Measurements from ENCODE around the gene SBF2.
"Not testable (repeated sequence)": the region's sequence is repeated elsewhere in the genome, so short reads cannot be mapped to it uniquely, and the experiment has no call there.

SBF2 gene

DNA sequence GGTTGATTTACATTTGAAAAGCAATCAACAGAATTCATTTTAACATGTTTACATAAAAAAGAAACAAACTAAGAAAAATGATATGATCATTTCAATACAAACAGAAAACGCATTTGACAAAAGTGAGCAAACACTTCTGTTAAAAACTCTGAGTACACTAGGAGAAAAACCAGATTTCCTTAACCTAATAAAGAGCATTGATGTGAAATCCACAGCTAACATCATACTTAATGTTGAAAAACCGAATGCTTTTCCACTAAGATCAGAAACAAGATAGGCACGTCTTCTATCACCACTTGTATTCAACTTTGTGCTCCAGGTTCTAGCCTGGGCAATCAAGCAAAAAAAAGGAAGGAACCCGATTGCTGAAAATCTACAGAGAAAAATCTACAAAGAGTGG is 227.6 kb downstream of the SBF2 start:
- no peak for DNase-seq (ENCODE audit: low read depth, low spot score)

DNA sequence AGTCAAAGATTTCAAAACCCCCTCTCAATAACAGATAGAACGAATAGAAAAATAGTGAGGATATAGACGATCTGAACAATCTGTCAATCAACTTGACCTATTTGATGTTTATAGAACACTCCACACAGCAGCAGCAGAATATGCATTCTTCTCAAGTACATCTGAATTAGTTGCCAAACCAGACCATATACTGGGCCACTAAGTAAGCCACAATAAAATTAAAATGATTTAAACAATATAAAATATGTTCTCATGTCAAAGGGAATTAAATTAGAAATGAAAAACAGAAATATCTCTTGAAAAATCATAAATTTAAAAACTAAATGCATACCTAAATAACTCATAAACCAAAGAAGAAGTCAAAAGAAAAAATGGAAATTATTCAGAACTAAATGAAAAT is 229.2 kb downstream of the SBF2 start:
- DNase-seq (ENCODE audit: low read depth, low spot score) = no peak

GRCh38 chr11:10058356-10058755 is 235.7 kb downstream of the SBF2 start:
- no peak for DNase-seq (ENCODE audit: low read depth, low spot score)

DNA sequence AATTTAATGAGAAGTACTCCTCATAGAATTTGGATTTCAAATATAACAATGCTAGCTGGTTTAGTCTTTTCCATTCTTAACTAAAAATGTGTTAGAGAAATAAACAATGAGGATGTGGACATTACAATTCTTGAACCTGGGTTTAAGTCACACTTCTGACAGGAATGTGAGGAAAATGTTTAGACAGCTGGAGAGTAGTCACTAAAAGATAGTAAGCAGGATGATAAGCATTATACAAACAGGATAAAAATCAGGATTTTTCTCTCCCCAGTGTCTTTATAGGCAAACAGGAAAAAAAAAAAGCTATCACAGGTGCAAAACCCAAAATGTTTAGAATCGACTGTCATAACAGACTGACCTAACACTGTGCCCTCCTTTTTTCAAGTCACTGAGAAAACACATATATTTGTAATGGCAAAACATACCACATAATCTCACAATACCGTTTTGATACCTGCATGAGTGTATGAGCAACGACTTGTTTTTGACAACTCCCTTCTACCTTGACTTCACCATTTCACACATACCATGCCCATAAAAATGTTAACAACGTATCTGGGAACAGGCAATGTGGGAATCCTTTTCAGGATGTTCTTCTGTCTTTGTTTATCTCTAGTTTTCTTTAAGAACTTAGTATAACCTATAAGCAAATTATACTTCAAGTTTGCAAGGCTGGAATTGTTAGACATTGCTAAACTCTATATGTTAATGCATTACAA is 242.0 kb downstream of the SBF2 start:
- no peak for DNase-seq (ENCODE audit: low read depth, low spot score)

GRCh38 chr11:10050561-10050960 is 243.5 kb downstream of the SBF2 start:
- DNase-seq (ENCODE audit: low read depth, low spot score) = no peak

DNA sequence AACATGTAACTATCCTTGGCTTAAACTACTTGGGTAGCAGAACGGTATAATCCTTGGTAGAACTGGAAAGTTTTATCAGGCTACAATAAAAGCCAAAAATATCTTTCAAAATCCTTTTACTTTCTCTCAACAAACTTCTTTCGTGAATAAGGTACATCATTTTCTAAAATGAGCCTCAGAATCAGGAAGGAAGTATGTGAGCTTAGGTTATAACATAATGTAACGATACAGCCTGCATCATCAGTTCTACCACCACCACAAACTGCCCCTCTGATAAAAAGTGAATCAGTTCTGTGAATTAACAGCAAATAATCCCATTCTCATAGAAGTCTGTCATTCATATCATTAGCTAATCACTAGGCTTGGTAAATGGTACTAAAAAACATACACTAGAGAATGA is 244.3 kb downstream of the SBF2 start:
- DNase-seq (ENCODE audit: low read depth, low spot score) = no peak

DNA sequence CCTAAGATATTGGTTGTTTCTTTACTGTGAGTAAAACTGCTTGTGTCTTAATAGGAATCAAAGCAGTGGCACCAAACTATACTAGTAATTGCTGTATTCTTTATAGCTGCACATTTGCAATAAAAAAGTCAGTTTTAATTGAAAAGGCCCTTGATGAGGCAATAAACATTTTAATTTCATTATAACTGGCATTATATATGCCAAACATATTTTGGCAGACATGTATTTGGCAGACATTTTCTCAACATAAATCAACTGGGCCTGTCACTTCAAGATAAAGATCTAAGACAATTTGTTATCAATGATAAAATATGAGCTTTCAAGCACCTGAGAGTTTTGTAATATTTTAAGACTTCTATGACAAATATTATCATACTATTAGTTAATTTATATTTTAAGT is 245.7 kb downstream of the SBF2 start:
- DNase-seq (ENCODE audit: low read depth, low spot score) = no peak

GRCh38 chr11:10044618-10045017 is 249.4 kb downstream of the SBF2 start:
- DNase-seq (ENCODE audit: low read depth, low spot score) = no peak

GRCh38 chr11:10042699-10043098 is 251.3 kb downstream of the SBF2 start:
- no peak for DNase-seq (ENCODE audit: low read depth, low spot score)

DNA sequence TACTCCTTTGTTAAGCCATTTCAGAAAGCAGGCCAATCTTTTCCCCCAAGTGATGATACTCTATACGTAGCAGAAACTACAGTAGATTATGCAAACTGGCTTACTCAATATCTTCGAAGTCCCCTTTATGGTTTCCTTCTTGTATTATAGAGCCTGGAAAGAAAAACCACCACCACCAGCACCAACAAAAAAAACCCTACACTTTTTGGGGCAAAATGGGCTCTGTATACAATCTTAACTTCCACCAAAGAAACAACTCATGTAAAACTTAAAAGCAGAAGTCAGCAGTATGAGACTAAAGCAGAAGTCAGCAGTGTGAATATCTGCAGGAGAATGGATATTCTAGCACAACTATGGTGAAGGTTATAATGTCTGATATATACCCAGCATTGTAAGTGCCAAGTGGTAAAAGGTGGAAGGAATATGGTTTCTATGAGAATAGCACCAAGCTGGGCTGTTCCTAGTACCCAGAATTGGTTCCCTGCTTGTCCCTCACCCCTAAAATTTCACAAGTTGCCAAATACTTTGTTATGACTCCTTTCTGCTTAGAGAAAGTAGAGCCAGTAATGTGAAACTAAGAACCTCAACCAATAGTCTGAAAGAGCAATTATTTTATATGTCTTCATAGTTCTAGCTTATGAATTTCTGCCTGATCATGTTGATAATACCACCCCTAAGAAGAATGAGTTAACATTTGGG is 252.1 kb downstream of the SBF2 start:
- no peak for DNase-seq (ENCODE audit: low read depth, low spot score)

- DNase-seq (ENCODE audit: low read depth, low spot score) = no peak
Measured at GRCh38 chr11:10041332-10041731, 252.7 kb downstream of the SBF2 start.

DNA sequence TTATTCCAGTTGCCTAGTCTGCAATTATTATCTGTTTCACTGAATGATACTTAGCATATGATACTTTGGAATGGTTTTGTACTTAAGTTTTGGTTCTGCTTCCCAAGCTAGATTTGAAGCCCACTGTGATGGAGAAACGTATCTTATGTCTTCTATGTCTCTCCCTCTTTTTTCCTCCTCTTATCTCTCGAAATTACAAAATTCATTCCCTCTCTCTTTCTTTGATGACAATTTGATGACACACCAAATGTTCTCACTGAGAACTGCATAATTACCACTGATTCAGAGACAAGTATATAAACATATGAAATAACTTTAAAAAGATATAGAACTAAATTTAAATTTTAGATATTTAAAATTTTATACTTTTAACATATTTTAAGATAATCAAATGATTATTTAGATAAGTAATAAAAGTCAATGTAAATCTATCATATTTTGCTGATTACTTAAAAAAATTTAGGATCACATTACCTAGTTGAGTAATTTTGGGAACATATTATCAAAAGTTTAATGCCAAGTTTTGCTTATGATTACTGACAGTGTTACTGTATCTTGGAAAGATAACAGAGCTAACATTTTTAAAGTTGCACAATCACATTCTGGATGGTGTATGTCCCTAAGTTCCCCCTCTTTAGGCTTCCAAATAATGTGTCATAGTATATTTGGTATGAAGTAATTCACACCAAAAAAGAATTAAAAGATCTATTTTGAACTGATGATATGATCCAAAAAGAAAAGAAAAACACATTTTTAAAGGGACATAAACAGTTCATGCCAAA is 255.3 kb downstream of the SBF2 start:
- no peak for DNase-seq (ENCODE audit: low read depth, low spot score)

GRCh38 chr11:10035932-10036331 is 258.1 kb downstream of the SBF2 start:
- not testable (repeated sequence) for DNase-seq (ENCODE audit: low read depth, low spot score)

- DNase-seq (ENCODE audit: low read depth, low spot score) = no peak
Measured at GRCh38 chr11:10032935-10033334, 261.1 kb downstream of the SBF2 start.

DNA sequence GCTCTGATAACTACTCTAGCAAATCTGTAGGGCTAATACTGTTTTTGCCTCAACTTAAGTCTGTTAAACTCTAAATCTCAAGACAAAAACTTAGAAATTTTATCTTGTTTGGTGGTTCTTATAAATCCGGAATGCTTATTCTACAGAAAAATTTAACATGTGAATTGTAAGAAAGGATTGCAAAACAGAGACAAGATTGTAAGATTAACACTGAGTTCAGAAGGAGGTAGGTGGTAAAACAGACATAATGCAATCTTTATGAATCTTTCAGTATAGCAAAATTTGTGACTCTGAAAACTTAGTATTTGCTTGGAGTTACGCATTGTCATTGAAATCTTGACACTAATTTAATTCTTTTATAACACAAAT is 263.9 kb downstream of the SBF2 start:
- DNase-seq (ENCODE audit: low read depth, low spot score) = no peak

DNA sequence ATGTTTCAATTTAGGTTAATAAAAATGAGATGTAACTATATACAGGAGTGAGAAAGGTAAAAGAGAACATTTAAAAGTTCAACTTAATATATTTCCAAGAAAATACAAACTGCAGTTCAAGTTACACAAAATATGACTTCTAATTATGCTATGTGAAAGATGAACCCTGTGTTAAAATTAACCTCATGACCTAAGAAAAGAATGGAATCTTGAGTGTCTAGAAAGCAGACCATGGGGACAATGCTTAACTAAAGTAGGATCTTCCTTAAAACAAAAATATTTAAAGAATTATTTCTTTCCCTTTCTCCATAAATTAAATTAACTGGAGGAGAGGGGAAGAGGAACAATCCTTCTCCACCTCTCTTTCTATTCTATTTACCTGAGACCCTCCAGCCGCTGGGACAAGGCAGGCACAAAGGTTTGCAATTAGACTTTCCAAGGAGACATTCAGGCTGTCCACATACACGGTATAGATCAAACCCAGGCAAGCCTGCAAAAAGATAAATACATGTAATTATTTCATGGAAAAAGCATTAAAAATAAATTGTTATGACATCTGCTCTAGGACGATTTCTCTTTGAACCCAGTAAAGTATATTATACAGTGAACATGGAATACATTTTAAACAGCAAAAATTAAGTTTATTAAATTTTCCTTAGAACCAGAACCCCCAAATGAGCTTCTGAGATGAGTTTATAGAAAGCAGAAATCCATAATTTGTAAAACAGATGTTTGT is 264.5 kb downstream of the SBF2 start:
- DNase-seq (ENCODE audit: low read depth, low spot score) = no peak

- no peak for DNase-seq (ENCODE audit: low read depth, low spot score)
Measured at GRCh38 chr11:10026514-10026913, 267.5 kb downstream of the SBF2 start.

GRCh38 chr11:10023212-10023611 is 270.8 kb downstream of the SBF2 start:
- no peak for DNase-seq (ENCODE audit: low read depth, low spot score)

- DNase-seq (ENCODE audit: low read depth, low spot score) = no peak
Measured at GRCh38 chr11:10022764-10023163, 271.3 kb downstream of the SBF2 start.

DNA sequence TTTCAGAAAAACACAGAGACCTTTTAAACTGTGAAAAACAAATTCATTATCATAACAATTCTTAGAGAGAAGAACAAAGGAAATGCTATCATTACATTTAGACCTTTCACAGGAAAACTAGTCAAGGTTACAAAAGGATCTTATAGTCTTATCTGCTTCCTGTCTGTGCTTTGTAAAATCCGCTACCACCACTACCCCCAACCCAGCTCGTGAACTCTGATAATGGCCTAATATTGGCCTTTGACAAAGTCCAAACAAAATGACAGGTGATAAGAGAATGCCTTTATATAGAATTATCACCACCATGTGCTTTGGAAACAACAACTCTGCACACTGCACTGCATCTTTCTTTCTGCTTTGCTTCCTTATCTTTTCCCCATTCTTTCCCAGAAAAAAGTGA is 272.5 kb downstream of the SBF2 start:
- DNase-seq (ENCODE audit: low read depth, low spot score) = no peak

- no peak for DNase-seq (ENCODE audit: low read depth, low spot score)
Measured at GRCh38 chr11:10019906-10020682, 273.9 kb downstream of the SBF2 start.

Data from brain pericyte (primary cell).